ENCODE data around the gene PRR3.

Gene PRR3

DNA sequence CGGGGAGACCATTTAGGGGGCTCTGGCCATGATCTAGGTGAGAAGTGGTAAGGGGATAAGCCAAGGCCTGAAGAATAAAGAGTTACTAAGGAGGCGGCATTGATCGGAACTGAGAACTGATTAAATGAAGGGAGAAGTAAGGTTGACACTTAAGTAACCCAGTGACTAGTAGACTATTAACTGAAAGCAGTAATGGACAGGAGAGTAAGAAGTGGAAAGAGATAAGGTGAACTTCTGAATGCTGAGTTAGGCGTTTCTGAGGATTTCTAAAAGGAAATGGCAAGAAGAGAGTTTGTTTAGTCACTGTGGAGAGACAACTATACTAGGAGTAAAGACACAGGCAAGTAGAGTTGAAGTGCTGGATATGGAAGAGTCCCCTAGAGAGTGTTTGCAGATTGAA, 16.0 kb downstream of the PRR3 start:
- no peak for DNase-seq

DNA sequence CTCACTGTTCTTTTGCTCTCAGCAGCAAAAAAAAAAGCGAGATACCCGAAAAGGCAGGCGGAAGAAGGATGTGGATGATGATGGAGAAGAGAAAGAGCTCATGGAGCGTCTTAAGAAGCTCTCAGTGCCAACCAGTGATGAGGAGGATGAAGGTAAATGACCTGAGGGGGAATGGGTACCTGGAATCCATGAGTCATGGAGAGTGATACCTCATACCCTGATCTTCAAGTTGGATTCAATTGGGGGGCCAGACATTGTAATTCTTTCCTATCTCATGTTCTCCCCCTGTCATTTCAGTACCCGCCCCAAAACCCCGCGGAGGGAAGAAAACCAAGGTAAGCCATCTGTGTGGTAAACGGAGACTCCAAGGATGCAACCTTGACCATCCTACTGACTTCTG, 21.0 kb downstream of the PRR3 start:
- no peak for DNase-seq

DNA sequence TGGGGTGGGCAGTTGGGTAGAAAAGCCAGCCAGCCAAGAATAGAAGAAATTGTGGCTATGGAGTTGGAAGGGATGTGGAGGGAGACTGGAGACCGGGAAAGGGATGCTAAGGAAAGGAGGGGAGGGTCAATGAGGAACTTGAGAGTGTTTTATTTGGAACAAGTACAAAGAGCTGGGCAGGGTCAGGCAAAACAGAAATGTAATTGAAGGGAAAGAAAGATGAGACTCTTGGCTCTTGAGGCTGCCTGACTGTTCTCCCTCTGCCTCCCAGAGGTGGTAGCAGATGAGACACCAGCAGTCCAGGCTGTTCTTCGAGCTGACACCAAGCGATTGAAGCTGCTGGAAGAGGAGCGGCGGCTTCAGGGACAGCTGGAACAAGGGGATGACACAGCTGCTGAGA, 26.8 kb downstream of the PRR3 start:
- no peak for DNase-seq

DNA sequence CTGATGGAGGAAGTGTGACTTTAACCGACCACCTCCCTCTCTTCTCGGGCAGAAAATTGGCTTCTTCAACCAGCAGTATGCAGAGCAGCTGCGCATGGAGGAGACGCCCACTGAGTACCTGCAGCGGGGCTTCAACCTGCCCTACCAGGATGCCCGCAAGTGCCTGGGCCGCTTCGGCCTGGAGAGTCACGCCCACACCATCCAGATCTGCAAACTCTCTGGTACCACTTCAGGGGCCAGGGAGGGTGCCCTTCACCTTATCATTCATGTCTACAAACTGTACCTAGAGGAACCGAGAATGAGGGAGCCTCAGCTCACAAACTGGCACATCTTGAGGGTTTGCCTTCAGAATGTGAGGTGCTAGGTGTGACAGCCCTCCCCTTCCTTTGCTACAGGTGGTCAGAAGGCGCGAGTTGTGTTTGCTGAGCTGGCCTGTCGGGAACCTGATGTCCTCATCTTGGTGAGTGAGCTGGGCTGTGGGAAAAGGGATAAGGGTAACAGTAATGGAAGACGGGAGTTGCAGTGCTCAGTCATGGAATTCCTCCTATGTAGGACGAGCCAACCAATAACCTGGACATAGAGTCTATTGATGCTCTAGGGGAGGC, 32.8 kb downstream of the PRR3 start:
- no peak for DNase-seq

DNA sequence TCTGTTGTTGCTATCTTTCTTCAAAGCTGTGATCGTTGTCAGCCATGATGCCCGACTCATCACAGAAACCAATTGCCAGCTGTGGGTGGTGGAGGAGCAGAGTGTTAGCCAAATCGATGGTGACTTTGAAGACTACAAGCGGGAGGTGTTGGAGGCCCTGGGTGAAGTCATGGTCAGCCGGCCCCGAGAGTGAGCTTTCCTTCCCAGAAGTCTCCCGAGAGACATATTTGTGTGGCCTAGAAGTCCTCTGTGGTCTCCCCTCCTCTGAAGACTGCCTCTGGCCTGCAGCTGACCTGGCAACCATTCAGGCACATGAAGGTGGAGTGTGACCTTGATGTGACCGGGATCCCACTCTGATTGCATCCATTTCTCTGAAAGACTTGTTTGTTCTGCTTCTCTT, 33.4 kb downstream of the PRR3 start:
- no peak for DNase-seq

DNA sequence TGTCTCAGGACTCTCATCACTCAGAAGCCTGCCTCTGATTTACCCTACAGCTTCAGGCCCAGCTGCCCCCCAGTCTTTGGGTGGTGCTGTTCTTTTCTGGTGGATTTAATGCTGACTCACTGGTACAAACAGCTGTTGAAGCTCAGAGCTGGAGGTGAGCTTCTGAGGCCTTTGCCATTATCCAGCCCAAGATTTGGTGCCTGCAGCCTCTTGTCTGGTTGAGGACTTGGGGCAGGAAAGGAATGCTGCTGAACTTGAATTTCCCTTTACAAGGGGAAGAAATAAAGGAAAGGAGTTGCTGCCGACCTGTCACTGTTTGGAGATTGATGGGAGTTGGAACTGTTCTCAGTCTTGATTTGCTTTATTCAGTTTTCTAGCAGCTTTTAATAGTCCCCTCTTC, 33.9 kb downstream of the PRR3 start:
- no peak for DNase-seq

DNA sequence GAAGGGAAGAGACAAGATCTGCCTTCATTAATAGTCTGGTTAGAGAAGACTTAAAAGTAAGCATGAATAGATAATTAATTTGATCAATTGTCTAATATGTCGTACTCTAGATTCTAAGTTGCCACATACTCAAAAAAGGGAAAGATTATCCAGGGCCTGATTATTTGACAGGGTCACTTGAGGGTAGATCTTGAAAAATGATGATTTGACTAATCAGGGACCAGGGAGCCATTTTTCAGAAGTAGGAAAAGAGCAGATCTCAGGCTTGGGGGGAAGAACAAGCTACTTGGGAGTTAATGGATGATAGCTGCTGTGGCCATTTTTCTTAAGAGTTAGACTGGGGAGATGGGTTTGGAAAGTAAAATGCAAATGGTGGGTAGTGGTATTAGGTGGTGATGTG, 35.2 kb downstream of the PRR3 start:
- DNase-seq: no peak

DNA sequence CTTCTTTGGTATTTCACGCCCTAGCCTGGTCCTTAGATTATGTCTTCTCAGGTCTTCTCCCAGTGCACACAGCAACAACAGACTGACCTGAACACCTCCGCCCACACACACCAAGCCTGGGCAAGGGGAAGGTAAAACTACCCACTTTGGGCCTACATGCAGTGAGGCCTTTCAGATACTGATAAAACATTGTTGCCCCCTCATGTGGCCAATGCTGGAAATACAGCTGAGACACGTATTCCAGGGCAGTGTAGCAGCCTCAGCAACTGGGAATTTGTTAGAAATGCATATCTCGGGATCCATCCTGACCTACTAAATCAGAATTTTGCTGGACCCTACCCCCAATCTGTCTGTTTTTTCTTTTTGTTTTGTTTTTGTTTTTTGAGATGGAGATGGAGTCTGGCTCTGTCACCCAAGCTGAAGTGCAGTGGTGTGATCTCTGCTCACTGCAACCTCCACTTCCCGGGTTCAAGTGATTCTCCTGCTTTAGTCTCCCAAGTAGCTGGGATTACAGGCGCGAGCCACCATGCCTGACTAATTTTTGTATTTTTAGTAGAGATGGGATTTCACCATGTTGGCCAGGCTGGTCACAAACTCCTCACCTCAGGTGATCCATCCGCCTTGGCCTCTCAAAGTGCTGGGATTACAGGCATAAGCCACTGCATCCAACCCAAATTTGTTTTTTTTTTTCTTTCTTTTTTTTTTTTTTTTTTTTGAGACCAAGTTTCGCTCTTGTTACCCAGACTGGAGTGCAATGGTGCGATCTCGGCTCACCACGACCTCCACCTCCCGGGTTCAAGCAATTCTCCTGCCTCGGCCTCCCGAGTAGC, 40.4 kb downstream of the PRR3 start:
- DNase-seq: peak; percentile 79

DNA sequence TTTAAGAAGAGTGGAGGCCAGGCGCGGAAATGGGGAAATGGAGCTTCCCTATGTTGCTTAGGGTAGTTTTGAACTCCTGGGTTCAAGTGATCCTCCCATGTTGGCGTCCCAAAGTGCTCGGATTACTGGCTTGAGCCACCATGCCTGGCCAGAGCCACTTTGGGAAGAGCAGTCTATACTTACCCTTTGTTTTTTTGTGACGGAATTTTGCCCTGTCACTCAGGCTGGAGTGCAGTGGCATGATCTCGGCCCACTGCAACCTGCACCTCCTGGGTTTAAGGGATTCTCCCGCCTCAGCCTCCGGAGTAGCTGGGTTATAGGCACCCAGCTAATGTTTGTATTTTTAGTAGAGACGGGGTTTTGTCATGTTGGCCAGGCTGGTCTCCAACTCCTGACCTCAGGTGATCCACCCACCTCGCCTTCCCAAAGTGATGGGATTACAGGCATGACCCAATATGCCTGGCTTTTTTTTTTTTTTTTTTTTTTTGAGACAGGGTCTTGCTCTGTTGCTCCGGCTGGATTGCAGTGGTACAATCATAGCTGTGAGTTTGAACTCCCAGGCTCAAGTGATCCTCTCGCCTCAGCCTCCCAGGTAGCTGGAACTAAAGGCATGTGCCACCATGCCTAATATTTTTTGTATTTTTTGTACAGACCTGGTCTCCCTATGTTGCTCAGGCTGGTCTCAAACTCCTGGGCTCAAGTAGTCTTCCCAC, 42.0 kb downstream of the PRR3 start:
- no peak for DNase-seq

DNA sequence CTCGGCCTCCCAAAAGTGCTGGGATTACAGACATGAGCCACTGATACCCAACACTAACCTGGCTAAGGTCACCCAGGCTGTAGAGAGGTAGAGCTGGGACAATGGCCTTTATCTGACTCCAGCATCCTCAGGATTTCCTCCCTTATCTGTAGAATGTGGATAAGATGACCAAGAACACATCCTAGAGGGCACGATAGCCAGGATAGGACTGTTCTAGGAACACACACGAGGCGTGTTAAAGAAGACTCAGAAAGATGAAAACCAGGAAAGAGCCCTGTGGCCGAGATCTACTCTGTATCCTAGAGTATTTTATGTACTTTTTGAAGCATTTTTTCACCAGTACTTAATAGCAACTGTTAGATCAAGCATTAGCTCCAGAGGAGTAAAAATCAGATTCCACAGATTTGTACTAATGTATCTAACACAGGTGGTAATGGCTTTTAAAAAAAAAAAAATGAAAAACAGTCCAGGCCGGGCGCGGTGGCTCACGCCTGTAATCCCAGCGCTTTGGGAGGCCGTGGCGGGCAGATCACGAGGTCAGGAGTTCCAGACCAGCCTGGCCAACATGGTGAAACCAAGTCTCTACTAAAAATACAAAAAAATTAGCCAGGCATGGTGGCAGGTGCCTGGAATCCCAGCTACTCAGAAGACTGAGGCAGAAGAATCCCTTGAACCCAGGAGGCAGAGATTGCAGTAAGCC, 42.7 kb downstream of the PRR3 start:
- no peak for DNase-seq

DNA sequence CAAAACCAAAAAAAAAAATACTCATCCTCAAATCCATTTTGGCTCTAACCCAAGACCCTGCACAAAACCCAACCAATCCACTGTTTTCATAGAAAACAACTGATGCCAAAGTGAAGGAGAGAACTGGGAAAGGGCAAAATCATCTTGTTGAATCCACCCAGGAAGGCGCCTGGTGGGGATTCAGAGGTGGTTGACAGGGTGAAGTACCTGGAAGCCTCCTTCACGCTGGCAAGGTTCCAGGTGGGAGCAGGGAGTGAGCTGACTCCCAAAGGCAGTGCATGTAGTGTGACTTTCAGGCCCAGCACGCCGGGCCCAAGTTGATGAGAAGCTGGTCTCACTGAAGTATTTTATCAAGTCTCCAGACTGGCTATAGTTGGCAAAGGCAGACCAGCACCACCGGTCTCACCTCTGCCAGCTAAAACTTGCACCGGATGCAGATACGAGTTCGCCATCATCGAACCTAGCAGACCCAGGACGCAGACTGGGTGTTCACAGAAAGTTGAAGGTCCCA, 43.4 kb downstream of the PRR3 start:
- no peak for DNase-seq

DNA sequence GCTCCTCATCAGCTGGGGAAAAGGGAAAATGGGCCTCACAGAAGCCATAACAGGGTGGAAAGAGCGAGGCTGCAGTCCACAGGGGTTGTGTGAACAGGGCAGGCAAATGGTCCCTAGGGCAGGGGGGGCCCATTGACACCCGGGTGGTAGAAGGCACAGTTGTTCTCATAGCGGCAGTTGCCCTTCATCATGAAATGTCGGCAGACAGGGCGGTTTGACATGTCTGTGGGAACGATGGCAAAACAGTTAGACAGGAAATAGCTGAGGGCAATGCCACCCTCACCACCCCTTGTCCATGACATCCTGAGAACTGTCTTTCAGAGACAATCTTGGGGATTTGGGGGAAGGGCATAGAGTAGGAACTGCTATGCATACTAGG, 44.3 kb downstream of the PRR3 start:
- DNase-seq: no peak

DNA sequence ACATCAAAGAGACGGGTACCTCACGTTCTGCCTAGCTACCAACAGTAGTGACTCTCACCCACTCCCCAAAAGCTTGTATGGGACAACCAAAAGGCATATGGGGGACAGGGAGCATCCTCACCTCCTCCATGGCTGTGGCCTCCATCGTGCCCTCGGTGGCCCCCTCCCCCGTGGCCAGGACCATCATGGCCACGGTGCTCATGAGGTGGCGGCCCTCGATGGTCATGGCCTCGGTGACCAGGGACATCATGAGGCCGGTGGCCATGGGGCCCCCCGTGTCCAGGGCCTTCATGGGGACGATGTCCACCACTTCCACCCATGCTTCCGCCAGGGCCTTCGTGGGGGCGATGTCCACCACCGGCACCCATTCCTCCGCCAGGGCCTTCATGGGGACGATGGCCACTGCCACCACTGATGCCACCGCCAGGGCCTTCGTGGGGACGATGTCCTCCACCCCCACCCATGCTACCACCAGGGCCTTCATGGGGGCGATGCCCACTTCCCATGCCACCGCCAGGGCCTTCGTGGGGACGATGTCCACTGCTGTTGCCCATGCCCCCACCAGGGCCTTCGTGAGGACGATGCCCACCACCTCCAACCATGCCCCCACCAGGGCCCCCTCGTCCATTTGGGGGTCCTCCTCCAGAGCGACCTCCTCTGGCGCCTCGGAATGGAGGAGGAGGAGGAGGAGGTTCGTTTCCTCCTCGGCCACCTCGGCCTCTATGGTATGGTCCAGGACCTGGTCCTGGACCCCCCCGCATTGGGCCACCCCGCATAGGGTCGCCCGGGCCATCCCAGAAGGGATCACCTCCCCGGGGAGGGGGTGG, 44.9 kb downstream of the PRR3 start:
- no peak for DNase-seq

DNA sequence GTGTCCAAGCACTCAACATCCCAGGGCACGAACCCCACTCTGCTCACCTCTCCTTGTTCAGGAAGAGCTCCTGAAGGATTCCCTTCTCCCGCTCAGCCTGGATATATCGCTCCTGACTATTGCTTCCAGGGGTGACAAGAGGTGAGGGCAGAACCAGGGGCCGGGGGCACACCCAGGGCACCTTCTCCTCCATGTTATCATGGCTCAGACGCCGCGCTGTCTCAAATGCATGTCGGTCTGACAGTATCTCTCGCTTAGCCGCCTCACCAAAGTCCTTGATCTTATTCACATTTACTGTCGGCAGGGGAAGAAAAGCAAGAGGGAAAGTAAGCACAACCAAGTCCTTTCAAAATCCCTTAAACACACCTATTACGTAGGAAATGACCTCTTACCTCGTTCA, 46.9 kb downstream of the PRR3 start:
- no peak for DNase-seq

DNA sequence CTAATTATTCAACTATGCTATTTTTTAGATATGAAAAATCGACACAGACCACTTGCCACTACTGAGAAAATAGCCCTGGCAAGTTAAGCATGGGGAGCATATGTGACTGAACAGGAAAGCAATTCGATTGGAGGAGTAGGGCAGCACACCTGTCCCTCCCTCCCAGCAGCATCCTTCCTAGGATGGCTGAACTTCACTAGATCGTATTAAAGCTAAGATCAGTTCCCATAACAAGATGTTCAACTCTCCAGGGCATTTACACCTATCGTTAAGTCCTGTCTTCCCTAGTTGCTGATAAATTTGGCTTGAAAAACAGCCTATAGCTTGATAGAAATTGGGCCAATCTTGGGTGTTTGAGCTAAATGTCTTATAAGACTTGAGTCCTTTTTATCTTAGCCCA, 53.0 kb downstream of the PRR3 start:
- DNase-seq: no peak

DNA sequence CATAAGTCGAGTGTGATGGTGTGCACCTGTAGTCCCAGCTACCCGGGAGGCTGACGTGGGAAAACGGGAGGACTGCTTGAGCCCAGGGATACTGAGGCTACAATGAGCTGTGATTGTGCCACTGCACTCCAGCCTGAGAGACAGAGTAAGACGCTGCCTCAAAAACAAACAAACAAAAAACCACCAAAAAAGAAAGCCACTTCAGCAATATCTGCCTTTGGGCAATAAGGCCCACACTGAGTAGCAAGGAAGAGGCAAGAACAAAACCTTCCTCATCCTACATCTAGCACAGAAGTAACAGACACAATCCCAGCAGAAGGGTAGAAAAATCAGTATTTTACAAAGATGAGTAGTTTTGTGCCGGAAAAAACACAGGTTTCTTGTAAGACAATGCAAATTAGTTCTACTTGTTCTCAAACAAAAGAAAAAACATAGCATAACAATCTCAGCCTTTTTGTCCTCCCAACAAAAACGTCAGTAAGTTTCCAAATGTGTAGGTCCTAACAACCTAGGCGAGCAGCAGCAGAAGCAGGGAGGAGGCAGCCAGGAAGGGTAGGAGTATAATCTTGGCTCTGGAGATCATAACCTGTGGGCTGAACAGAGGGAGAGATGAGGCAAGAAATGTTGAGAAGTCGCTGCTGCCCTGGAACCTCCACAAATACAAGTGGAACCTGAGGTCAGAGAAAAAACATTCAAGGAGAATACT, 54.2 kb downstream of the PRR3 start:
- DNase-seq: no peak

DNA sequence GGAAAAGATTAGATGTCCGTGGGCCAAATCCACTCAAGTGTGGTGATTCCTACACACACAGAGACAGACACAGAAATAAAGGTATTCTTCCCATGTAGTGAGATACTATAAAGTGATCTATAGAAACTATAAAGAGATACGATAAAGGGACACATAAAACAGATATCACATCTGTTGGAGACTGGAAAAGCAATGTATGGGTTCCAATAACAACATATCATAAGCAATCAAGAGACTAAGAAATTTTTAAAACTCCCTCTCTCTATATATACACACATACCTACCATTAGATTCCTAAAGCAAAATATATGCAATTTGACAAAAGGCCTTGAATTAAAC, 54.7 kb downstream of the PRR3 start:
- no peak for DNase-seq

DNA sequence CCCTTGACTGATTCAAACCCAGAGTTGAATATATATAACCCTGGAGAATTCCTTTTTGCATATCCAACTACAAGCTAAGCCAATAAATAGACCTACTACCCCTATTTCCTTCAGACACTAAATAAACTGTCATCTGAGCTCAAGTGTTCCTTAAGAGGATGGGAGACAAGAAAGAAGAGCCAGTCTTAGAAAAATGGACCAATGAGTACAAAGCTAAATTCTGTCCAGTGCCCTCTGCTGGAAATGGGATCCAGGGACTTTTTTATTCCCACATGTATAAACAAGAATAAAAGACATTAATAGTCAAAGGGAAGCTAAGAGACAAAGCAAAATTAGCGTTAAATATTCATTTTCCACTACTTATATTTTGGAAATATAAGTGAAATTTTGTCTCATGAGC, 55.1 kb downstream of the PRR3 start:
- DNase-seq: no peak

DNA sequence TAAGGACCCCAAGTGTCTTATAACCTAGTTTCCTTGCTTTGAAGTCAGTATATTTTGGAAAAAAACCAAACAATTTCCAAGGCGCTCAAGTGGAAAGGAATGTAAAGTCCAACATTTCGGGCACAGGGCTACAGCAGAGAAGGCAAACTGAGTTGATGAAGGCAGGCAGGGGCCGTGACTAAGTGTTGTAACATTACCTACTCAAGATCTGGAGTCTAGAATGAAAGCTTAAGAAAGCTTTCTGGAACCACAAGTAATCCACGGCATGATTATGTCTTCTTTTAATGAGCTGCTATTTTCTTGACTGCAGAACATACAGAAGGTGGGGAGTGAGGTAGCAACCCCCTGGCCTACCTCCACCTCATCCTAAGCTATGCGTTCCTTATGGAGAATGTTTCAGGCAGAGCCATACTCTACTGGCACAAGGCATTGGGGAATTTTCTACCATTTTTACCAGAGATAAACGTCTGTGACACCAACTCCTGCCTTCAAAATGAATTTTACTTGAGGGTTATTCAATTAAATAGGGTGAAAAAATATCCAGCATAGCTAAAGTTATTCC, 55.7 kb downstream of the PRR3 start:
- DNase-seq: no peak

All from CD4-positive, alpha-beta T cell treated with Interleukin-4 for 4 hours (primary cell).